GM12874 (cell line): ENCODE measurements around the gene CD34.

ENCODE experiments used
- TF ChIP-seq, protein P1 (sequence below): IDR thresholded peaks from 2 replicates; pipeline ENCODE4 v1.5.1; 2011; ENCODE audit warnings: low read depth, mild to moderate bottlenecking, control low read depth, low read length, moderate library complexity; ENCODE audit not compliant: insufficient read depth

Gene CD34

DNA sequence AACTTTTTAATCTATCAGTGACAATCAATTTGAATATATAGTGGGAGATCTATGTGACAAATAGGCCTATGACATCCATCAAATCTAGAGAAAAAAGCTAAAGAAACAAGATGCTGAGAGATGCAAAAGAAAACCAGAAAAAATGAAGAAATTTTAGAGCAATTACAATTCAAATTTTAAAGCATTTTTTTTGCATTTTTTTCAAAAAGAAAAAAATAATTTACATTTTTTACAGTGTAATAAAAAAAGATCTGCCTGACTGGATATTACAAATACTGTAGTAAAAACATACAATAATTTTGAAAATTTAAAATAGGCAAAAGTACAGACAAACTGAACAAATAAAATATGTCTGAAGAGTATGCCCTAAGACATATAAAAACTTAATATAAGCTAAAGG lies 14.4 kb downstream of the CD34 start:
- TF ChIP-seq, protein P1, sequence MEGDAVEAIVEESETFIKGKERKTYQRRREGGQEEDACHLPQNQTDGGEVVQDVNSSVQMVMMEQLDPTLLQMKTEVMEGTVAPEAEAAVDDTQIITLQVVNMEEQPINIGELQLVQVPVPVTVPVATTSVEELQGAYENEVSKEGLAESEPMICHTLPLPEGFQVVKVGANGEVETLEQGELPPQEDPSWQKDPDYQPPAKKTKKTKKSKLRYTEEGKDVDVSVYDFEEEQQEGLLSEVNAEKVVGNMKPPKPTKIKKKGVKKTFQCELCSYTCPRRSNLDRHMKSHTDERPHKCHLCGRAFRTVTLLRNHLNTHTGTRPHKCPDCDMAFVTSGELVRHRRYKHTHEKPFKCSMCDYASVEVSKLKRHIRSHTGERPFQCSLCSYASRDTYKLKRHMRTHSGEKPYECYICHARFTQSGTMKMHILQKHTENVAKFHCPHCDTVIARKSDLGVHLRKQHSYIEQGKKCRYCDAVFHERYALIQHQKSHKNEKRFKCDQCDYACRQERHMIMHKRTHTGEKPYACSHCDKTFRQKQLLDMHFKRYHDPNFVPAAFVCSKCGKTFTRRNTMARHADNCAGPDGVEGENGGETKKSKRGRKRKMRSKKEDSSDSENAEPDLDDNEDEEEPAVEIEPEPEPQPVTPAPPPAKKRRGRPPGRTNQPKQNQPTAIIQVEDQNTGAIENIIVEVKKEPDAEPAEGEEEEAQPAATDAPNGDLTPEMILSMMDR: no peak

DNA sequence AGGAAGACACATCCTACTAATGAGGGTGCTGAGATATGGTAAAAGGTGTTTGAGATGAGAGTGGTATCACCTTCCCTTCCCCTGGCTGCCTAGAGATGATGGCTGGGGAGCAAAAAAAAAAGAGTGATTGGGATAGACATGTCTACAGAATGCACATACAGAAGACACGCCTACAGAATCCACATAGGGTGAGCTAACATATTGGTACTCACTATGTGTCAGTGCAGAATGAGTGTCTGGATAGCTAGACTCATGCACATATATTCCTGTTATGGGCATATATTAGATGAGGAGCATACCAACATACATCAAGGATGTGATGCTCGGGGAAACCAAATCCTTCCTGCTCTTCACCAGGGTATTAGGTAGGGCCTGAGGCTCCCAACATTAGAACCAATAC lies 16.2 kb downstream of the CD34 start:
- TF ChIP-seq, protein P1: no peak

DNA sequence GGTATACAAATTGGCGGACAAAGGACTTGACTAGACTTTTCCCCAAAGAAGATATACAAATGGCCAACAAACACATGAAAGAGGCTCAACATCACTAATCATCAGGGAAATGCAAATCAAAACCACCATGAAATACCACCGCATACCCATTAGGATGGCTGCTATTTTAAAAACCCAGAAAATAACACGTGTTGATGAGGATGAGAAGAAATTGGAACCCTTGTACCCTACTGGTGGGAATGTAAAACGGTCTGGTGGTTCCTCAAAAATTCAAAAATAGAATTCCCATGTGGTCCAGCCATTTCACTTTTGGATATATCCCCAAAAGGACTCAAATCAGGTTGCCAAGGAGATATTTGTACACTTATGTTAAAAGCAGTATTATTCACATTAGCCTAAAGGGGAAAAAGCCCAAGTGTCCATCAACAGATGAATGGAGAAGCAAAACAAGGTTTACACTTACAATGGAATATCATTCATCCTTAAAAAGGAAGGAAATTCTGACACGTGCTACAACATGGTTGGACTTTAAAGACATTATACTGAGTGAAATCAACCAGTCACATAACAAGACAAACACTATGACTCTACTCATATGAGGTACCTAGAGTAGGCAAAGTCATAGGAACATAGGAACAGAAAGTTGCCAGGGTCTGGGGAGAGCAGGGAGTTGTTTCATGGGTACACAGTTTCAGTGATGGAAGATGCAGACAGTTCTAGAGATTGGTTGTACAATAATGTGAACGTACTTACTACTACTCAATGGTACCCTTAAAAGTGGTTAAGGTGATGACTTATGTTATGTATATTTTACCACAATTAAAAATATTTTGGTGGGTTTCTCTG lies 17.0 kb downstream of the CD34 start:
- TF ChIP-seq, protein P1: no peak

DNA sequence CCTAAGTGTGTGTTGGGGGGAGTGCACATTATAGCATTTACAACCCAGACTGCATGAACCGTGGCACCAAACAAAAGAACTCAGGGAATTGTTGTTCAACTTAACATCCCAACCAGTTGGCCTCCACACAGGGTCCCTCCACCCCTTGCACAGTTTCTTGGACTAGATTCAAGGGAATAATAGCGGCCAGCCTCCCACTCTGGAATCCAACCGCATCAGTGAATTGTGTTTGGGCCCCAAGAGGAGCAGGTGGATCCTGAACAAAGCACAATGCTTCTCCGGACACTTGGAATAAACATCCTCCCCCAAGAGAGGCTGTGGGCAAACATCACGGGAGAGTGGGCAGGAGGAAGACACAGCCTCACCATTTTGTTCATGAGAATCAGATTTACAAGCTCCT lies 18.2 kb downstream of the CD34 start:
- TF ChIP-seq, protein P1: no peak

DNA sequence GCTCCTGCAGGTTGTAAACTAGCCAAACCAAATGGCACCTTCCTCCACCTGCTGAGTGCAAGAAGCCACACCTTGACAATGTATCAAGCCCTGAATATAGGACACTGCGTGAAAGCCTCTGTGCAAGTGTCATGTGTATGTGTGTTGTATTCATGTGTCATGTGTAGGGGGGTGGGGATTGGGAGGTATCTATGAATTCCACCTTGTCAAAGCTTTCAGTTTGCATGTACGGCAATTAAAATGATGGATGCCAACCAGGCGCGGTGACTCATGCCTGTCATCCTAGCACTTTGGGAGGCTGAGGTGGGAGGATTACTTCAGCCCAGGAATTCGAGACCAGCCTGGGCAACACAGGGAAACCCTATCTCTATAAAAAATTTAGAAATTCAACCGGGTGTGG lies 19.8 kb downstream of the CD34 start:
- TF ChIP-seq, protein P1: no peak

DNA sequence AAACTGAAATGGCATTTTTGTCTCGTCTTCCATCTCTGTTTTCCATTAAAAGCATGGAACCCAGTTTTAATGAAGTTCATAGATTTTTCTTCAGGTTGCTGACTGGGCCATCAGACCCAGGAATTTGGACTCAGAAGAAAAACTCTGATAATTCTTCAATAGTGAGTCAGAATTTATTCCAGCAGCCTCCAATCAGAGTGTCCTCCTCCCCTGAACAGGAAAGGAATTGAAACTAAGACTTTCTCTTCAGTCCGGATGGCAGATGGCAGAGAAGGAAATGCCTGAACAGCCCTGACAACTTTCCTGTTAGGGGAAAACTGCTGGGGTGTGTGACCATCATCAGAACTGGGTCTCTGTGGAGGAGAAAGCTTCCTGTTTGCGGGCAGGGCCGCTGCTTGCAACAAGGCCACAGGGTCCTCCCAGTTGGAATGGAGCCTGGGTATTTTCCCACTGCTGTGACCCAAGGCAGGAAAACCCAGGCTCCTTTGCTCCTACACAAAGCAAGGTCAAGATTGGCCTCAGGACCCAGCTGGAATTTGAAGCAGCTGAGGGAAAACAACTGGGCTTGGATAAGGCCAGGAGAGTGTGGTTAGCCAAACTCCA lies 20.7 kb downstream of the CD34 start:
- TF ChIP-seq, protein P1: no peak

DNA sequence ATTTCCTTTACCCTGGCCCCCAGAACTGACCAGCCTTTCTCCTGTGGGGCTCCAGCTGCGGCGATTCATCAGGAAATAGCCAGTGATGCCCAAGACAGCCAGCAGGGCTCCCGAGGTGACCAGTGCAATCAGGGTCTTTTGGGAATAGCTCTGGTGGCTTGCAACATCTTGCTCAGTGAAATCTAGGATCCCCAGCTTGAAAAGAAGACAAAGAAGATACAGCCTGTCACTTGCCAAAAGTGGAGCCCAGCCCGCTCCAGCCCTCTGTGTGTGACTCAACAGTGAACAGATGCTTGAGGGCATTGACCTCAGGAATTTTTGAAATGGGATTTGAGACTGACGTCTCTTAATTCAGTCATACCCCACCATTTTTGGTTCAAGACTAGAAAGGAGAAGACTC lies 22.3 kb downstream of the CD34 start:
- TF ChIP-seq, protein P1: no peak
